HG03565 (cell line): Measurements from ENCODE around the gene GLP2R.

Source experiments
- ATAC-seq: cut with Tn5 transposase; IDR thresholded peaks from one replicate; pipeline ENCODE4 v1.9.1; 2021; ENCODE audit warnings: mild to moderate bottlenecking, moderate library complexity; ENCODE audit not compliant: unreplicated experiment

The GLP2R gene

DNA sequence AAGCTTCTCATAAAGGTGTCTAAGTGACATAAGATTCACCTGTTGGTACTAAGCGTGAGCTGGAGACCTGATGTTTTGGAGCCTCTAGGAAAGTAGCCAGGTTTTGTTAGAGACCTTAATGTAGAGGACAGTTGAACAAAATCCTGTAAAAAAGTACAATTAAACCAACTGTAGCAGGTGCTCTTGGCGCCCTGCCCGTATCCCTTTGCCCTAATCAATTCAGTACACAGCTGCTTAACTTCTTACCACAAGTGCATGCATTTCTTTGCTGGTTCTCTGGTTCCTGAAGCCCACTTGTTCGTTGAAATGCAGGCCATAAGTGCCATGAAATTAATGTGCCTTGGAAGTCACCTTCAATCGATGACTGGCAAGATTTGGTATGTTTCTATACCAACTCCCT is 24.4 kb downstream of the GLP2R start:
- no peak for ATAC-seq

DNA sequence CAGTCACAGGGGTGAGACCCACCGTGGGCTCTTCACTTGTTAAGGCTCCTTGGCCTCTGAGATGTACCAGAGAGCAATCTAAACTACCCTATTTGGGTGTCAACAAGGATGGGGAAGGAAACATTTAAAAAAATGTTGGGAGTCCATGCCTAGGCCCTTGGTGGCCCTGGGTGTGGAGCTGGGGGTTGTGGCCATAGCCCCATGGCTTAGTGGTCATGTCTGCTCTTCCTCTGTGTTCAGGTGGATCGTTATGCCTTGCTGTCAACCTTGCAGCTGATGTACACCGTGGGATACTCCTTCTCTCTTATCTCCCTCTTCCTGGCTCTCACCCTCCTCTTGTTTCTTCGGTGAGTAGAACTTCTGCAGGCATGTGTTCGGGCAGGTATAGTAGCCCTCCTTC is 28.5 kb downstream of the GLP2R start:
- no peak for ATAC-seq

DNA sequence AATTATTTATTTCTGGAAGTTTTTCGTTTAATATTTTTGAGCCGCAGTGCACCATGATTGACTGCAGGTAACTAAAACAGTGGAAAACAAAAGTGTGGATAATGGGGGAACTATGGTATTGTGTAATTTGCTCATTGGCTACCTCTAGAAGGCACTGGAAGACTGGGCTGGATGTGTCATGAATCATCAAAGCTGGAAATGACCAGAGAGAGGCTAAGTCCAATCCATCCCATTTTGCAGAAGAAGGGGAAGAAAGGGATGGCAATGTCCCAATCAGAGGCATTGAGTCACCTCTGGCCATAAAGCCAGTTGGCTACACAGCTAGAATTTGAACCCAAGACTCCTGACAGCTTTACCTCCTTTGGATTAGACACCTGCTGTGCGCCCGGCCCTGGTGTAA is 29.3 kb downstream of the GLP2R start:
- ATAC-seq, result no peak

DNA sequence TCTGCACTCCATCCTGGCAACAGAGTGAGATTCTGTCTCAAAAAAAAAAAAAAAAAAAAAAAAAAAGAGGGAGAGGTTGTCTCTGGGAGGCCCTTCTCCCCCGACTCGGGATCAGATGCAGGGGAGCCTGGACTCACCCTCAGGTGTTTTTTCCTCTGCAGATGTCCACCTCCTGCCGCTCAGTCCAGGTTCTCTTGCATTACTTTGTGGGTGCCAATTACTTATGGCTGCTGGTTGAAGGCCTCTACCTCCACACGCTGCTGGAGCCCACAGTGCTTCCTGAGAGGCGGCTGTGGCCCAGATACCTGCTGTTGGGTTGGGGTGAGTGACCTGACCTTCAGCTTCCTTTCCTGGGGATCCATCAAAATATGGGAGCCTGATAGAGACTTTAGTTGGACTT is 34.1 kb downstream of the GLP2R start:
- ATAC-seq, result no peak

DNA sequence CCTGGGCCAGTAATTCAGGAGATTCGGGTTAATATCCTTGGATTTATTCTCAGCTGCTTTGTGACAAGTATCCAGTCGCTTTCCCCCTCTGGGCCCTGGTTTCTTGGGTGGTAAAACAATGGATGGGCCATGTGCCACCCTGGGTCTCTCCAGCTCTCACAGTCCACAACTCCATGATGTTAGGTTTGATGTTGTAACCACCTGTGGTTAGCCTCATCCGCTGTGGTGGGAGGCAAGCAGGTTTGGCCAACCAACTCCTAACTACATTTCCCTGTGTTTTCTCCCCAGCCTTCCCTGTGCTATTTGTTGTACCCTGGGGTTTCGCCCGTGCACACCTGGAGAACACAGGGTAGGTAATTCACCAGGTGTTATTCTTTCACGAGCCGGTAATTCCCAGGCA is 35.1 kb downstream of the GLP2R start:
- no peak for ATAC-seq

DNA sequence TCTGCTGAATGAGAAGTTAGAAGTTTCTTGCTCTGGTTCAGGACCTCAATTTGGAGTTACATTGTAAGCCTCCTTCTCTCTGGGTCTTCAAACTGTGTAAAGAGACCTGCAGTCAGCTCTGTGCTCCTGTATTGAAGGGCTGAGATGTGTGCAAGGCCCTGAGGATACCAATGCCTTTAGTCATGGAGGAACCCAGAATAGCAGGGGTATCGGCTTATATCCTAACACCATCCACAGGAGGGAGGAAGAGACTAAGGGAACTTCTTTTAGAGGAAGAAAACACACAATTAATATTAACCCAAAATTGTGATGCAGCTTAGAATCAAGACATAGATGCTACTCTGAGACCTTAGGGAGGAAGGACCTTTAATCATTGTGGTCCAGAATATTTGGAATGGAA is 36.5 kb downstream of the GLP2R start:
- ATAC-seq, result no peak

DNA sequence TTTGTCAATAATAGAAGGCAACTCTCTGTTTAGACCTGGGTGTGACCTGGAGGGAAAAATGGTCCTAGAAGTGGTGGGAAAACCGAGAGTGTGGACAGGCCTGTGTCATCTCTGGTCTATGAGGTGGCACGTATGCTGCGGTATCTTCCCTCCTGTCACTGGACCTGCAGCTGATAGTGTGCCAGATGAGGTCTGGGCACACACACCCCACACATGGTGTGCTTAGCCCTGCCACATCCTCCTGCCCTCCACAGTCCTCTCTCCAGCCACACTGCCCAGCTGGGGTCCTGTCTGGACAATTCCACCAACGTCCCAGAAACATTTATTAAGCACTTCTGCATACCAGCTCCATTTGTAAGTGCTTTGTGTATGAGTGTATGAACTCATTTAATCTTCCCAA is 37.2 kb downstream of the GLP2R start:
- no peak for ATAC-seq

DNA sequence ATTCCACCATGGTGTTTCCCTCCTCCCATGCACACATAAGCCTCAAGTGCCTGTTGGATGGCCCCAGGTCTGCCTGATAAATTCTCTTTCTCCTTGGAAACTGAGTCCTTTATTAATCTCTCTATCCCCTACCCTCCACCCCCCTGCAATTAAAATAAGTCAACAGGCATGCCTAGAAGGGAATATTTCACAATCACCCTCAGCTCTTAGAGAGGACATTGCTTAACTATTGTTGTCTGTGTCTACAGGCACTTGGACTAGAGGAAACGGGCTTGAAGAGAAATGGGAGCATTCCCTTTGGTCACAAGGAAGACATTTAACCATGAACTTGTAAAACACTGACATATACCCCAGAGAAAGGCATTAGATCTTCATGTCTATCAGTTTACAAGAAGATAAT is 39.9 kb downstream of the GLP2R start:
- ATAC-seq, result no peak

DNA sequence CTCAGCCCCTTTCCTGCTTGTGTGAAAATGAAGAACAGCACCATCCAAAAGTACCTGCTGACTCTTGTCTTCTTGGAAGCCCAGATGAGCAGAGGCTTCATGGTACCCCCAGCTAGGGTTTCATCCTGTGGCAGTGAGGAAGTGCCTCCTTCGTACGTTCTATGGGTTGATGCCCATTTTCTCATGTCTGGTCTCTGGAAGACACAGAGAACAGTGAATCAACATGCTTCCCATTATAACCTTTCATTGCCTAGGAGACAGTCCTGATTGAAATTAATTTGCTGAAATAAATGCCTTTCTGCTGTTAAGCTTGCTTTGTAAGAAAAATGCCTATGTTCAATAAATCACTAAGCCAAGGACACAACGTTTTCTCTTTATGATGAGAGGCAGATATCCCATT is 42.8 kb downstream of the GLP2R start:
- ATAC-seq, result no peak

DNA sequence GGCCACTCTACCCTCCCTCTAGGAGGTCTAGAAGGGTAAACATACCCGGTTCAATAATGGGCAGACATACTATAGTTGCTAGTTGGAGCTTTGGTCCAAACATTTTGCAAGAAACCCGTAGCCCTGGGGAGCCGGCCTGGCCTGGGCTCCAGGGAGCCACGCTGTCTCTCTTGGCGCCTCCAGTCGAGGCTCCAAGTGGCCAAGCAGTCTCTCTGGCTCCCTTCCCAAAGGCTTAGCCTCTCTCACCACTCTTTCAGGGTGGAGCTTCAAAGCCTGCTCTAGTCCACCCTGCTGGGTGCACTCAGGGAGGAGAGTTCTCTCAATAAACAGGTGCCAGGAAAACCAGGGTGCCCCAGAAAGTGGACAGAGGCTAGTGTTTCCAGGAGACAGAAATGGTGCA is 47.1 kb downstream of the GLP2R start:
- no peak for ATAC-seq

DNA sequence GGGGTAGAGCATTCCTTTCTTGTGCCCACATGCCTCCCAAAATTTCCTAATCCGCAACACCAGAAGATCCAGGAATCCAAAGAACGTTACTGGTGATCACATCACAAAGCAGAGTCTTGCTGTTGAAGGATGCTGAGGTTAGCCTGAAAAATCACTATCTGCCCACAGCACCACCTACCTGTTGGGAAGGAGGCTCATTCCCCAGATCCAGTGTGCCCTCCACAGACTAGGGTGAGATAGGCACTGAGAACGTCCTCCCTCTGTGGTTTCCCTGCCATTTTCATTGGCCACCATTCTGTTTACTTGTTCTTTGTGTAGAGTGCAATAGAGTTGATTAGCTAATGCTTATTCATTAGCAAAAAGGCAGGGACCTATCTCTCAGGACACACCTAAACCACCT is 49.0 kb downstream of the GLP2R start:
- no peak for ATAC-seq

DNA sequence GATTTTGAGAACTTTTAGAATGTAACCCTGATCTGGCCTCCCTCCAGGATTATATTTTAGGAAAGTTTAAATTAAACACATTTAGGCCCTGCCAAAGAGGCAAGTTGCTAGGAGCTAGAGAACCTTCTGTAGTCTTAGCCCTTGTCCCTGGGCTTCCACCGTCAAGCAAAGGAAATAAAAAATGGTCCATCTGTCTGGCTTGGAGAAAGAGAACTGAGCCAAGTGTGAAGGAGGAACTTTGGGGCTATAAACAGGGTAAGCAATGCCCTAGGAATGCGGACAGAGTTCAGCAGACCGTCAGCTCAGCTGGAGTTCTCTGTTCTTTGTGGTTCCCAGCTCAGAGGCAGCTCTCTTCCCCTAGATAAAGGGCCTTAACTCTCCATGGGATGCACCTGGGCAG is 49.7 kb downstream of the GLP2R start:
- ATAC-seq, result no peak

DNA sequence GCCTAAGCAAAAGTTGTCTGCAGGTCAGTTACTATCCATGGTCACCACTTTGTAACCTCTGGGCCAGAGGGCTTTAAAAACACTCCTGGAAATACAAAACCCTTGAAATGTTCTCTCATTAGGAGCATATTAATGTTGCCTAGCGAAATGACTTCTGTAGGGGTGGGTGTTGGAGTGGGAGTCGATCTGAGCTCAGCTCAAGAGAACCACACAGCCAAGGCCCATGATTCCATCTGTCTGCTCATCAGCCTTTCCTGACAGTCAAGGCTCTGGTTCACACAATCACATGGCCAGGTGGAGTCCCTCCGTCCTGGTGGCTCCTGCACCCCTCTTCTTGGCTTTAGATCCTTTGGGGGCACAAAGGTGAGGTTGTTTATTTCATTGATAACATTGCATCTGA is 52.6 kb downstream of the GLP2R start:
- ATAC-seq, result no peak

DNA sequence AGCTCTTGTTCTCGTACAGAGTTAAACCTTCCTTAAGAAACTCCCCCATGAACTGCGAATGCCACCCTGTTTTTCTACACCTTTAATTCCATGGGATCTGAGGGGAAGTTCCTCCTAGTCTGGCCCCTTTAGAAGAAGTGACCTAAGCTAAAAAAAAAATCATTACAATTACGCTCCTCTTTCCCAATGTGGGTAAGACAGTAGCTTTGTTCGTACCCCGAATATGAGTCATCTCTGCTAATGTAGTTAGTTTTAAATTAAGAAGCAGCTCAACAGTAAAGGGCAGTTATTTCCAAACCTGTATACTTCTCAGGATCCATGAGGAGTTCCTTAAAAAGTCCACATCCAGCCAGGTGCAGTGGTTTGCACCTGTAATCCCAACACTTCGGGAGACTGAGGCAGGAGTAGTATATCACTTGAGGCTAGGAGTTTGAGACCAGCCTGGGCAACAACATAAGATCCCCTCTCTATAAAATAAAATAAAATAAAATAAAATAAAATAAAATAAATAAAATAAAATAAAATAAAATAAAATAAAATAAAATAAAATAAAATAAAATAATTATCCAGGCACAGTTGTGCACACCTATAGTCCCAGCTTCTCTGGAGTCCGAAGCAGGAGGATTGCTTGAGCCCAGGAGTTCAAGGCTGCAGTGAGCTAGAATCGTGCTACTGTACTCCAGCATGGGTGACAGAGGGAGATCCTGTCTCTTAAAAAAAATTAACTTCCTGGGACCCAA is 53.2 kb downstream of the GLP2R start:
- no peak for ATAC-seq

DNA sequence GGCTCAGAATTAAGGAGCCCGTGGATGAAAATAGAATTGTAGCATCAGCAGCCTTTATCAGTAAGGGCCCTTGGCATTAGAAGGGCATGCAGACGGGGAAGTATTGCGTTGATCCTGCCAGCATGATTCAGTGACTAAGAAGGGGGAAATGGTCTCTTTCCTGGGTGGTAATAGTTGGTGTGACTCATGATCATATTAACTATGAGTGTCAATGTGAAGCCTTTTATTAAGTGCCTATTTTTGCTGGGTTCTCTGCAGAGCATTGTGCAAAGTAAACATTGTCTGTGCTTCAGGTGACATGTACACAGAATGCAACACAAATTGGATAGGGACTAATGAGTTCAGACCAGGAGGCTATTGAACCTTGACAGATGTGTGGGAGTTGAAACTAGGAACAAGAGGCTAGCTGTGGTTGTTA is 54.9 kb downstream of the GLP2R start:
- ATAC-seq, result no peak

DNA sequence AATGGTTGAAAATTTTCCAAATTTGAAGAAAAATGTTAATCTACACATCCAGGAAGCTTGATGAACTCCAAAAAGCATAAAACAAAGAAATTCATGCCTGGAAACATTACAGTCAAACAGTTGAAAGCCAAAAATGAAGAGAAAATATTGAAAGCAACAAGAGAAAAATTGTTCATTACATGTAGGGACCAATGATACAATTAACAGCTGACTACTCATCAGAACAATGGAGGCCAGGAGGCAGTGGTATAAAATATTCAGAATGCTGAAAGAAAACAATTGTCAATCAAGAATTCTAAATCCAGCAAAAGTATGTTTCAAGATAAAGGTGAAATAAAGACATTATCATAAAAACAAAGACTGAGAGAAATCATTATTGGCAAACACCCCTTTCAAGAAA is 57.7 kb downstream of the GLP2R start:
- no peak for ATAC-seq

DNA sequence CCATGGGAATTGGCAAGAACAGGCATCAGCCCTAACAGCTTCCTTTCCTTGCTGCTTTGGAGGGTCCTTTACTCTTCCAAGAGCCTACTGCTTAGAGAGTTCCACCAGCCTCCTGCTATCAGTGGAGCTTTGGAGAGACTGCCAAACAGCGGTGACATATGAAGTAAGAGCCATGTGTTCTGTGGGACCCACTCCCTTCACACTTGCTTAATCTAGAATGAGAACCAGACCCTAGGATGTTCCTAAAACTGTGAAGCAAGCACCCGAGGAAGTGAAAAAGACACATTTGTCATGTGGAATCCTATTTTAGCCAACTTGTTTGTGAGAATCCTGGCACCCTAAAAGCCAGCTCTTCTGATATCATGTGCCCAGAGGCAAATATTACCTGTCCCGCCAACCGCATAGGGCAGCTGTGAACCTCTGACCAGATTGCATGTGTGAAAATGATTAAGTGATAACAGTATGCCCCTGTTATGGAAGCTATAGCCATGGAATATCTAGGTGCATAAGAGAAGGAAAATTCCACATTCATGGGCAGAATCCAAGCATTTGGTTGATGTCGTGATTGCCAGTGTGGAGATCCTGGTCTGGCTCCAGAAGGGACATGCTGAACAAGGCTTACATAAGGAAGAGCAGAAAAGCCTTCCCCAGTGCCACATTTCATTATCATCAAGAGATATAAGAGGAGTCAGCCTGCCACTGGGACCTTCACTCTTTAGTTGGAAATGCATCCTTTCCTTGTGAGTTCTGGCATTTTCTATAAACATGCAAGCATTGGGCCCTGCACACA is 60.6 kb downstream of the GLP2R start:
- no peak for ATAC-seq

DNA sequence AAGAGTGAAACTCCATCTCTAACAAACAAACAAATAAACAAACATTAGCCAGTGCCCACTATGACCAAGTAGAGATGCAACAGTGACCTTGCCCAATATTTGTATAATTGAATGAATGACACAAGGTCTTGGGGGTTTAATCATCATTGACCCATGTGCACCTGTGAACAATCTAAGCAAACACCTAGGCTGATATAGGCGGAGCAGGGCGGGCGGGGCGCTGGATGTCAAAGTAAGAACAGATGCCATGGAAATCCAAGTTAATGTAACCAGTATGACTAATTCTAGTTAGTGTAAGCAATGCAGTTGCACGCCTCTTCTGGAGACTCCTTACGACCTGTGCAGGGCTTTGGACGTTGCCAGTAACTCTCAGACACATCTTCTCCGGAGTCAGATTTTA is 61.8 kb downstream of the GLP2R start:
- ATAC-seq, result no peak

DNA sequence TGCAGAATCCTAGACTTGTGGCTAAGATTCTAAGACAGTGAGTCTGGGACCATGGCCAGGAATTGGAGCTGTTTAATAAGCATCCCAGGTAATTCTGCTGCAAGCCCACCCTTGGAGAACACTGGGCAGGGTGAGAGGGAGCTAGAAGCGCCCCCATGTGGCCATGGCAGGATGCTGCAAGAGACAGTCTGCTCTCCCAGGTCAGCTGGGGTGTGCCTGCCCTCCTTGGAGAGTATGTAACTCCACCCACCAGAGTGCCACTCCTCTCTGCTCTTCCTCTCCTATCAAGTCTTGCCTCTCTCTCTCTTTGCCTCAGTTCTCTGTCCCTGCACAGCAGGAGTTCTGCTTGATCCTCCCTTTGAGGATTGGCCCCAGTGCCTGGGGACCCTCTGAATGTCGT is 64.4 kb downstream of the GLP2R start:
- no peak for ATAC-seq

DNA sequence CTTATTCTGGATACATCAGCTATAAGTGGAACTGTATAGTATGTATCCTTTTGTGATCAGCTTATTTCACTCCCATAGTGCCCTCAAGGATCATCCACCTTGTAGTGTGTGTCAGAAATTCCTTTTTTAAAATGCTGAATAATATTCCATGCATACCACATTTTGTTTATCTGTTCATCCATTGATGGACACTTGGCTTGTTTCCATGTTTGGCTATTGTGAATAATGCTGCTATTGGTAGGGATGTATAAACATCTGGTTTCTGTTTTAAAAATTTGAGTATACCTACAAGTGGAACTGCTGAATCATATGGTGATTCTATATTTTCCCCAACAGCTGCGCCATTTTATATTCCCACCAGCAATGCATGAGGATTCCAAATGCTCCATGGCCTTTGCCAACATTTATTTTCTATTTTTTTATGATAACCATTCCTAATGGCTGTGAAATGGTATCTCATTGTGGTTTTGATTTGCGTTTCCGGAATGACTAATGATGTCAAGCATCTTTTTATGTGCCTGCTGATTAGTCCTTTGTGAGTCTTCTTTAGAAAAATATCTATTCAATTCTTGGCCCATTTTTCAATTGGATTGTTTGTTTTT is 67.8 kb downstream of the GLP2R start:
- ATAC-seq, result no peak

DNA sequence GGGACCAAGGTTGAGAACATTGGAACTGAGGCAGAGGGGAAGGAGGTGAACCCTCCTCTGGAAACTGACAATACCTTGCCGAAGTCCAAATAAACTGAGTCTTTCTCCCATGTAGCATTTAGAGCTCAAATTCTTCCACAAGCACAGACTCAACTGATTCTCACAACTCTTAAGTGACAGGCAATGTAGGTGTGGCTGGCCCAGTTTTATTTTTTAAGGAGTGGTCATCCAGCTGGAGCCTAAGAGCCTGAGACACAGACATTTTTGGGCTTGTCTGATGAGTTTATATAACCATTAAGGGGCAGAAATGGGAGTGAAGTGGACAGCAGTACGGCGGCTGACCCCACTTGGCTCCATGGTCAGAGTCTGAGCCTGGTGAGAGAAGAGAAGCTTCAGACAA is 68.5 kb downstream of the GLP2R start:
- ATAC-seq, result no peak

DNA sequence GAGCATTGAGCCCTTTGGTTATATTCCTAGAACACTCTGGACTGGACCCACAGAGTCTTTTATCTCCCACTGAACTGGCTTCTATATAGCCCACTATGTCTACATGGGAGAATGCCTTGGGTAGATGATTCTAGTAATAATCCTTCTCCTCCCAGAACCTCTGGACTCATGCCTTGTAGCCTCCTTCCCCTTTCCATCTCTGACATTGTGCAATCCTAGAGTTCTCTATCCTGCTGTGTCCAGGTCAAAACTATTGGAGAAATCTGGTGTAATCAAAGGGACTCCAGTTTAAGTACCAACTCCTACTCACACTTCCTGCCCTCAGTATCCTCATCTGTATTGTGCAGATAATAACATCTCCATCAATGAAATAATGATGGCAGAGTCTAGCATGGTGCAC is 70.2 kb downstream of the GLP2R start:
- ATAC-seq, result no peak
